ENCODE measurements around the gene CHKB. TPM values are rescaled to one million over a fixed set of nuclear protein-coding genes. Genes with fewer than 3 reads are reported as not detected.
A peak's percentile ranks its signal among the peaks of the same experiment; 100 is the strongest.

CHKB gene
- total RNA-seq, 2 experiments from 2014 or later, result 85.8 to 100 TPM

DNA sequence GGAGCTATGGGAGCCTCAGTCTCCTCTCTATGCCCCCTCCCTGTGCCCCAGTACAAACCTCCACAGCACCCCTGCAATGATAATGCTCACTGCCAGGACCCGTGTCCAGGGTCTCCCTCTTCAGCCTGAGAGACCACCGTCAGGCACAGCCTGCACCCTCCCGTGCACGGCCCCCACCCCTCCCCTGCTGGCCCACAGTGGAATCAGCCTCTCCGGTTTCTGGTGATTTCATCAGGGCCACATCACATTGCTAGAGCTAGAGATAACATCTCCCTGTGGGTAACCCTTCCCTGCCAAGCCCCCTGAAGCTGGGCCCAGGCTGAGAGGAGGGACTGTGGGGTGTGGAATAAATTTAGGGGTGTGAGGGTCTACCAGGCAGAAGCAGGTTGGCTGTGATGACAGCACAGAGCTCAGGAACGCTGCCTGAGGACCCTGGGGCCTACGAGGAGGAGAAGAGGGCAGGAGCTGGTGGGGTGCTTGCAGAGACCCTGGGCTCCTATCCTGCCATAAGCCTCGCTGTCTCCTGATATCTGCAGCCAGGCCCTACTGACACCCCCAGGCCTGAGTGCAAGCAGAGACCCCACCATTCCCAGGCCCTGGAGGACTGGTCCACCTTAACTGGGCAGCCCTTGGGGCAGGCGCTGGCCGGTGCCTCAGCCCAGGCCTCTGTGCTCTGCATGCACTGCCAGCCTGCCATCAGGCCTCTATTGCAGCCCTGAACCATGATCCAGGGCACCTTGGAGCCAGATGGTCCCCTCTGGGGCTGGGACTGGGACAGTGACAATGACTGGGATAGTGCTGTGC lies 36.9 kb downstream of the CHKB start, which contains the start of gene KLHDC7B:
Gene KLHDC7B, plus strand, starts transcription at position 378 of the 804 bp plus-strand sequence. Its CDS starts 345 bp downstream, at position 723.
- no TSS peak for BruUV-seq (replicated peaks)
- DNase-seq (ENCODE audit: low spot score), result no peak
- TF ChIP-seq CTCF (conservative IDR thresholded peaks at IDR 0.05; ENCODE audit: low read length) (0 out of 2 replicates have a peak, but pooled peaks have one; percentile 19), EZH2phosphoT487 (IDR thresholded peaks at IDR 0.05; ENCODE audit: borderline replicate concordance, low read depth, low read length) (no peak)
- POLR2A ChIA-PET, result interaction anchor here (0.6 to 0.7 kb wide), 3 partner anchors 11 to 52 kb away, joined by 3 to 4 read pairs (median 4); no protein-coding TSS in a partner anchor
- no peak within 1 kb of the TSS for H3K4me3 ChIP-seq (ENCODE audit: low read depth, low read length, poor library complexity, severe bottlenecking)
- CTCF ChIA-PET (ENCODE audit: unreplicated experiment), result interaction anchor here (0.6 kb wide), 1 partner anchor 21 kb away, joined by 5 read pairs; no protein-coding TSS in a partner anchor
- intact Hi-C loops (cut with micrococcal nuclease; ENCODE audit: unreplicated experiment), result loop anchor here (2.0 kb wide), 1 partner anchor 37 kb away; the partner anchor contains the start of gene CHKB
- H3K79me2 ChIP-seq (ENCODE audit: insufficient read depth, low read depth, low read length), result no peaks in the 10 kb centered on the region
- H3K9me3 ChIP-seq (ENCODE audit: low read length), result no peaks in the 10 kb centered on the region
- H3K36me3 ChIP-seq (ENCODE audit: insufficient read depth, low read length), result no peaks in the 10 kb centered on the region
- H3K27ac ChIP-seq (ENCODE audit: low read depth, low read length, poor library complexity, severe bottlenecking), result no peak within 1 kb of the TSS
- H3K4me1 ChIP-seq (ENCODE audit: insufficient read depth, low read length, poor library complexity, severe bottlenecking), result peaks cover 45% of the 10 kb centered on the region
- H4K20me1 ChIP-seq (ENCODE audit: insufficient read depth, low read length), result no peaks in the 10 kb centered on the region
- peak within 1 kb of the TSS; percentile 51 for H3K4me2 ChIP-seq (ENCODE audit: low read length)
- H3K9me2 ChIP-seq (ENCODE audit: insufficient read depth, low read length), result no peaks in the 10 kb centered on the region
- H2AFZ ChIP-seq (ENCODE audit: low read length), result peak within 1 kb of the TSS; percentile 34; the same call in 1 of the 2 replicates

- CTCF ChIA-PET (ENCODE audit: unreplicated experiment), result no interaction called here
- POLR2A ChIA-PET, result no interaction called here
- BruUV-seq (replicated peaks), result no TSS peak
- peak; percentile 56 for DNase-seq (ENCODE audit: low spot score)
- Histone ChIP-seq H3K4me2 (ENCODE audit: low read length) (peak overlapping the region; percentile 51), H3K4me1 (ENCODE audit: insufficient read depth, low read length, poor library complexity, severe bottlenecking) (peaks cover 54% of the 10 kb centered on the region), H2AFZ (ENCODE audit: low read length) (peak overlapping the region; percentile 34; the same call in 1 of the 2 replicates), H3K9me2 (ENCODE audit: insufficient read depth, low read length) (no peaks in the 10 kb centered on the region), H3K79me2 (ENCODE audit: insufficient read depth, low read depth, low read length) (no peaks in the 10 kb centered on the region), H3K4me3 (ENCODE audit: low read depth, low read length, poor library complexity, severe bottlenecking) (no peak overlapping the region), H3K36me3 (ENCODE audit: insufficient read depth, low read length) (no peaks in the 10 kb centered on the region), H3K27ac (ENCODE audit: low read depth, low read length, poor library complexity, severe bottlenecking) (no peak overlapping the region), H4K20me1 (ENCODE audit: insufficient read depth, low read length) (no peaks in the 10 kb centered on the region), H3K9me3 (ENCODE audit: low read length) (no peaks in the 10 kb centered on the region)
- intact Hi-C loops (cut with micrococcal nuclease; ENCODE audit: unreplicated experiment), result loop anchor here (1.0 to 2.0 kb wide), 2 partner anchors 38 to 147 kb away; partner anchors contain the start of gene CHKB
- TF ChIP-seq CTCF (conservative IDR thresholded peaks at IDR 0.05; ENCODE audit: low read length) (no peak), EZH2phosphoT487 (IDR thresholded peaks at IDR 0.05; ENCODE audit: borderline replicate concordance, low read depth, low read length) (no peak)
Observed at GRCh38 chr22:50544746-50545253, 37.8 kb downstream of the CHKB start.

Measured in OCI-LY7 (cell line).